ENCODE results near the gene MAB21L2.
"Not testable (repeated sequence)": the region's sequence is repeated elsewhere in the genome, so short reads cannot be mapped to it uniquely, and the experiment has no call there.

The MAB21L2 gene

GRCh38 chr4:150534818-150535217, 47.1 kb upstream of the MAB21L2 start:
- CTCF ChIA-PET: no interaction called here
- H3K36me3 ChIP-seq (ENCODE audit: control insufficient read depth in 2 of 2, insufficient read depth in 1 of 2, low read length in 2 of 2): no peaks in the 10 kb centered on the region
- H3K27ac ChIP-seq (ENCODE audit: extremely low read depth, low read depth, low read length): no peak overlapping the region
- H3K4me3 ChIP-seq (ENCODE audit: low read depth, low read length): no peak overlapping the region
- H3K4me1 ChIP-seq (ENCODE audit: control insufficient read depth, insufficient read depth, low read length): no peaks in the 10 kb centered on the region
- POLR2A ChIA-PET: no interaction called here
- no peaks in the 10 kb centered on the region for H3K9me3 ChIP-seq (ENCODE audit: control insufficient read depth, insufficient read depth, low read depth, low read length)
- TF ChIP-seq ZNF433 (tag by site-specific recombination; IDR thresholded peaks at IDR 0.05; ENCODE audit: low read depth) (no peak), SALL2 (tag by site-specific recombination; IDR thresholded peaks at IDR 0.05; ENCODE audit: borderline replicate concordance) (no peak), ZSCAN30 (tag by site-specific recombination; IDR thresholded peaks at IDR 0.05) (no peak), ZNF585B (tag by site-specific recombination; IDR thresholded peaks at IDR 0.05) (no peak), MYNN (tag by site-specific recombination; IDR thresholded peaks at IDR 0.05; ENCODE audit: borderline replicate concordance) (no peak), ZNF544 (tag by site-specific recombination; IDR thresholded peaks at IDR 0.05) (no peak), ZNF670 (tag by site-specific recombination; IDR thresholded peaks at IDR 0.05; ENCODE audit: low read depth) (no peak), KLF1 (tag by site-specific recombination; IDR thresholded peaks at IDR 0.05) (no peak), TCF7L2 (IDR thresholded peaks at IDR 0.05; ENCODE audit: borderline replicate concordance, low read depth, low read length) (no peak)

DNA sequence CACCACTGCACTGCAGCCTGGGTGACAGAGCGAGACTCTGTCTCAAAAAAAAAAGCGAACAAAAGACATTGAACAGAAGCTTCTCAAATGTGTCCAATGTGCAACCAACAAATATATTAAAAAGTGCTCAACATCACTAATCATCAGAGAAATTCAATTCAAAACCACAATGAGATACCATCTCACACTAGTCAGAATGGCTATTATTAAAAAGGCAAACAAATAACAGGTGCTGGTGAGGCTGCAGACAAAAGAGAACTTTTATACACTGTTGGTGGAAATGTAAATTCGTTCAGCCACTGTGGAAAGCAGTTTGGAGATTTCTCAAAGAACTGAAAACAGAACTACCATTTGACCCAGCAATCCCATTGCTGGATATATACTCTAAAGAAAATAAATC, 44.0 kb upstream of the MAB21L2 start:
- H3K4me3 ChIP-seq (ENCODE audit: low read depth, low read length); H3K9me3 ChIP-seq (ENCODE audit: control insufficient read depth, insufficient read depth, low read depth, low read length); CTCF ChIA-PET; H3K36me3 ChIP-seq (ENCODE audit: control insufficient read depth in 2 of 2, insufficient read depth in 1 of 2, low read length in 2 of 2); H3K4me1 ChIP-seq (ENCODE audit: control insufficient read depth, insufficient read depth, low read length); POLR2A ChIA-PET; H3K27ac ChIP-seq (ENCODE audit: extremely low read depth, low read depth, low read length): not testable (repeated sequence)

GRCh38 chr4:150540536-150540935, 41.4 kb upstream of the MAB21L2 start:
- TF ChIP-seq ZSCAN16 (tag by site-specific recombination; IDR thresholded peaks at IDR 0.05): no peak
- TF ChIP-seq ZNF157 (tag by site-specific recombination; IDR thresholded peaks at IDR 0.05): no peak
- TF ChIP-seq ZNF37A (tag by site-specific recombination; IDR thresholded peaks at IDR 0.05): no peak
- TF ChIP-seq ZNF530 (tag by site-specific recombination; IDR thresholded peaks at IDR 0.05; ENCODE audit: low read depth): no peak
- TF ChIP-seq ZSCAN23 (tag by site-specific recombination; IDR thresholded peaks at IDR 0.05): no peak
- no peak for TF ChIP-seq REPIN1 (tag by site-specific recombination; IDR thresholded peaks at IDR 0.05; ENCODE audit: low read depth)
- no peak for TF ChIP-seq ZFP41 (tag by site-specific recombination; IDR thresholded peaks at IDR 0.05; ENCODE audit: borderline replicate concordance)
- no peak for TF ChIP-seq ZNF560 (tag by site-specific recombination; IDR thresholded peaks at IDR 0.05; ENCODE audit: borderline replicate concordance)
- no peak for TF ChIP-seq ZNF747 (tag by site-specific recombination; IDR thresholded peaks at IDR 0.05)
- TF ChIP-seq ZNF571 (tag by site-specific recombination; IDR thresholded peaks at IDR 0.05): no peak
- TF ChIP-seq, protein P1, sequence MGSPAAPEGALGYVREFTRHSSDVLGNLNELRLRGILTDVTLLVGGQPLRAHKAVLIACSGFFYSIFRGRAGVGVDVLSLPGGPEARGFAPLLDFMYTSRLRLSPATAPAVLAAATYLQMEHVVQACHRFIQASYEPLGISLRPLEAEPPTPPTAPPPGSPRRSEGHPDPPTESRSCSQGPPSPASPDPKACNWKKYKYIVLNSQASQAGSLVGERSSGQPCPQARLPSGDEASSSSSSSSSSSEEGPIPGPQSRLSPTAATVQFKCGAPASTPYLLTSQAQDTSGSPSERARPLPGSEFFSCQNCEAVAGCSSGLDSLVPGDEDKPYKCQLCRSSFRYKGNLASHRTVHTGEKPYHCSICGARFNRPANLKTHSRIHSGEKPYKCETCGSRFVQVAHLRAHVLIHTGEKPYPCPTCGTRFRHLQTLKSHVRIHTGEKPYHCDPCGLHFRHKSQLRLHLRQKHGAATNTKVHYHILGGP (tag by site-specific recombination; IDR thresholded peaks at IDR 0.05): no peak
- TF ChIP-seq ZSCAN5A (tag by site-specific recombination; IDR thresholded peaks at IDR 0.05): no peak
- TF ChIP-seq ZNF544 (tag by site-specific recombination; IDR thresholded peaks at IDR 0.05): no peak
- no peak for TF ChIP-seq ZNF664 (tag by site-specific recombination; IDR thresholded peaks at IDR 0.05)
- no peak for TF ChIP-seq HOXA7 (CRISPR knock-in tag; IDR thresholded peaks at IDR 0.05; ENCODE audit: borderline replicate concordance)
- TF ChIP-seq ZNF555 (tag by site-specific recombination; conservative IDR thresholded peaks at IDR 0.05): no peak
- no peak for TF ChIP-seq ZNF707 (tag by site-specific recombination; IDR thresholded peaks at IDR 0.05)
- Histone ChIP-seq H3K4me3 (ENCODE audit: low read depth, low read length) (no peak overlapping the region), H3K36me3 (ENCODE audit: control insufficient read depth in 2 of 2, insufficient read depth in 1 of 2, low read length in 2 of 2) (no peaks in the 10 kb centered on the region), H3K27ac (ENCODE audit: extremely low read depth, low read depth, low read length) (no peak overlapping the region), H3K4me1 (ENCODE audit: control insufficient read depth, insufficient read depth, low read length) (no peaks in the 10 kb centered on the region), H3K9me3 (ENCODE audit: control insufficient read depth, insufficient read depth, low read depth, low read length) (no peaks in the 10 kb centered on the region)
- ChIA-PET CTCF (interaction anchor here (0.5 kb wide), 1 partner anchor 9 kb away, joined by 3 read pairs; no protein-coding TSS in a partner anchor), POLR2A (no interaction called here)

Data from HEK293 (cell line).